HUES48 (cell line): ENCODE results near the gene NPS.

Source experiments
- H3K27ac ChIP-seq: one replicate; pipeline ENCODE4 v1.7.0; 2013; ENCODE audit warnings: low read depth, low read length, inconsistent platforms
- H3K27me3 ChIP-seq: 2 replicates; pipeline ENCODE4 v1.6.1; 2013; ENCODE audit warnings: mild to moderate bottlenecking, low read length; ENCODE audit not compliant: control insufficient read depth, insufficient read depth
- H3K36me3 ChIP-seq: 2 replicates; pipeline ENCODE4 v1.6.1; 2013; ENCODE audit warnings: low read length; ENCODE audit not compliant: control insufficient read depth, insufficient read depth
- H3K4me1 ChIP-seq: 2 replicates; pipeline ENCODE4 v1.6.1; 2013; ENCODE audit warnings: mild to moderate bottlenecking, low read length; ENCODE audit not compliant: control insufficient read depth, insufficient read depth
- H3K4me3 ChIP-seq: 2 replicates; pipeline ENCODE4 v1.5.1; 2013; ENCODE audit warnings: mild to moderate bottlenecking, low read depth, low read length
- H3K9ac ChIP-seq: 2 replicates; pipeline ENCODE4 v1.6.1; 2013; ENCODE audit warnings: mild to moderate bottlenecking, low read depth, low read length, moderate library complexity
- H3K9me3 ChIP-seq: 2 replicates; pipeline ENCODE4 v1.6.1; 2013; ENCODE audit warnings: low read length; ENCODE audit not compliant: control insufficient read depth, insufficient read depth

Gene NPS, protein sequence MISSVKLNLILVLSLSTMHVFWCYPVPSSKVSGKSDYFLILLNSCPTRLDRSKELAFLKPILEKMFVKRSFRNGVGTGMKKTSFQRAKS

DNA sequence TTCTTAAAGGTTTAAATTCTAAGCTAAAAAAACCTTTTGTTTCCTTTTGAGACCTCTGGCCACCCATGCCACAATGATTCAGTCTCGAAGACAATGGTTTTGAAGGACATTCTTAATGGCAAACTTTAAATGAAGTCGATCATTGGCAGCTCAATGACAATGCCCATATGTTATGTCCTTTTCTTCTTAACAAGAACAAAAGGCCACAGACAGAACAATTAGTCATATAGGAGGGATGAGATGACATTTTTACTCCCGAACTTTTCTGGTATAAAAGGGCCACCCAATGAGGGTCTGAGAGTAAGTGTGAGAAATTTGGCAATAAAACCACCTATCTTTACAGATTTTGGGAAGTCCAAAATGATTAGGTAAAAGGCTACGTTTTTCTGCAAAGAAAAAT, at the start of gene NPS:
Gene NPS (plus strand): TSS at position 301 of the 400 bp plus-strand sequence. CDS start 60 bp downstream, at position 361.
- Histone ChIP-seq H3K9ac (no peak within 1 kb of the TSS), H3K27me3 (no peaks in the 10 kb centered on the region), H3K4me3 (no peak within 1 kb of the TSS), H3K9me3 (peaks cover 3% of the 10 kb centered on the region; the same call in 1 of the 2 replicates), H3K27ac (no peak within 1 kb of the TSS), H3K4me1 (no peaks in the 10 kb centered on the region), H3K36me3 (no peaks in the 10 kb centered on the region)

DNA sequence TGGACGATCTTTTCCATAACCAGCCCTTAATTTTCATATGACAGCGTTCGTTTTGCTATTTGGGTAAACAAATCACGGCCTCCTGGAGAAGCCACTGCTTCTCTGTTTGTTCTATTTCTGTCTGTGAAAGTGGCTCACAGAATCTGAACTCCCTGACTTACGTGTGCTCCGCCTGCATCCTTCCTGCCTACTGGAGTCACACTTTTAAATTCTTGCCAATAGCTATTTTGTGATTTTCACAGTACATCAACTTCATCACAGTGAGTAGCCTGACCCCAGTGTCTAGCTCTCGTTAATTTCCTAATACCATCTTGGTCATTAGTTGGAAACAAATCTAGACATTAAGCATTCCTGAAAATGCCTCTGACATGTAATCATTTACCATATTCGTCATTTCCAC, 49.0 kb upstream of the NPS start:
- H3K9me3 ChIP-seq = no peaks in the 10 kb centered on the region
- H3K36me3 ChIP-seq = no peaks in the 10 kb centered on the region
- no peaks in the 10 kb centered on the region for H3K27me3 ChIP-seq
- H3K4me1 ChIP-seq = no peaks in the 10 kb centered on the region
- no peak overlapping the region for H3K4me3 ChIP-seq
- no peak overlapping the region for H3K9ac ChIP-seq
- H3K27ac ChIP-seq = no peak overlapping the region

DNA sequence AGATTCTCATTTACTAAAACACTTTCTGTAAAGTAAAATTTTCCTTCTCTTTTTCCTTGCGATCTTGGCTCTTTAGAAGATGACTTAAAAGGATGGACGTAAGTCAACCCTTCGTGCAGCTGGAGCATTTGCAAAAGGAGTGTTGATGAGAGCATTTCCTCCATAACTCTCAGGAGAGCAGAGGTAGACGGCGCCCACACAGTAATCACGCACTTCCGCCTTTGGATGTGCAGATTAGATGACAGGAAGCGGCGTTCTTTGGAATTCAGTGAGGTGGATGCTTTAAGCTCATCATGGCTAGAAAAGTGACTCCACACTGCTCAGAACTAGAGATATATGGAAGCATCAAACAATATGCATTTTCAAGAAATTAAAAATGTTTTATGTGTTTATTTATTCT, 43.0 kb upstream of the NPS start:
- no peak overlapping the region for H3K27ac ChIP-seq
- H3K9ac ChIP-seq = no peak overlapping the region
- H3K9me3 ChIP-seq = no peaks in the 10 kb centered on the region
- no peaks in the 10 kb centered on the region for H3K36me3 ChIP-seq
- no peaks in the 10 kb centered on the region for H3K27me3 ChIP-seq
- no peaks in the 10 kb centered on the region; the same call in 1 of the 2 replicates for H3K4me1 ChIP-seq
- H3K4me3 ChIP-seq = no peak overlapping the region

DNA sequence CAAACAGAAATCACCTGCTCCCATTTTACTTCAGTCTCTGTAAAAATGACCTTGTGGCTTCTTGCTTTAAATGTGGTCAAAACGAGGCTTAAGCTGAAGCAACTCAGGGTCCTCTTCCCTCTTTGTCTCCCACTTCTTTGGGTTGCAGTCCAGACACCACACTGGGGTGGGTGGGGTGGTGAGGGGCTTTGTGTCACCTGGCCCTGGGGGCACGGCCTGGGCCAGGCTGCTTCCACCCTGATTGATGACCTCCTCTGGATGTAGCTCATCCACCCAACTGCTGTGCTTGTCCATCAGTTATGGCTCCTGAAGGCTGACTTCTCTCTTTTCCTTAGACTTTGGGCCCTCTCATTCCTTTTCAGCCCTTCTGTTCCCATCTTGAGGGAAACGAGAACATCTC, 26.8 kb upstream of the NPS start:
- Histone ChIP-seq H3K4me1 (no peaks in the 10 kb centered on the region), H3K27me3 (no peaks in the 10 kb centered on the region), H3K9ac (no peak overlapping the region), H3K4me3 (no peak overlapping the region), H3K36me3 (no peaks in the 10 kb centered on the region), H3K27ac (no peak overlapping the region), H3K9me3 (no peaks in the 10 kb centered on the region)

DNA sequence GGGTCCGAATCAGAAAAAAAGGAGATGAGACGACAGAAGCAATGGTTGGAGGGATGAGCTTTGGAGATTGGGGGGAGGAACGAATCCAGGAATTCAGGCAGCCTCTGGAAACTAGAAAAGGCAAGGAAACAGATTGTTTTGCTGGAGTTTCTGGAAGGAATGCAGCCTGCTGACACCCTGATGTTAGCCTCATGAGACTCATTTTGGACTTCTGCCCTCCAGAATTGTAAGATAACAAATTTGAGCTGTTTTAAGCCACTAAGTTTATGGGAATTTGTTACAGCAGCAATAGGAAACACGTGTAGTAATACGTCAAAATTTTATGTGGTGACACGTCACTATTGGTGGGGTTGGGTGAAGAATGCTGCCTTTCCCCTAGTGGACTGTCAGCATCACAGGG, 25.6 kb upstream of the NPS start:
- Histone ChIP-seq H3K27me3 (no peaks in the 10 kb centered on the region), H3K27ac (no peak overlapping the region), H3K9me3 (no peaks in the 10 kb centered on the region), H3K9ac (no peak overlapping the region), H3K4me3 (no peak overlapping the region), H3K36me3 (no peaks in the 10 kb centered on the region), H3K4me1 (no peaks in the 10 kb centered on the region)

DNA sequence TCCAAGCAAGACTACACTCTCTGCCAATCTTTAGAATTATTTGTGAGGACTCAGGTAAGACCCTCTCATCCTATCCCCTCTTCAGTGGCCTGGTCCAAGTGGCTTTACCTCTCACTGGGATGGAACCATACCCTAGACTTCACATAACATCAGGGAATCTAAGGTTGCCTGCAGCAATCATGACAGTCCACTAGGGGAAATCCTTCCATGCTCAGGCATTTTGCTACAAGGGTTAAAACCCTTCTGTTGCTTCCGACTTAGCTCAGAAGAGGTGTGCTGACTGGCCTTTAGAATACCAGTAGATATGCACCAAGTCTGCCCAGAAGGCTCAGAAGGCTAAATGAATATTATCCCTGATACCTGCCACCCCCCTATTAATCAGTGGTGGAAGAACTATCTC, 24.9 kb upstream of the NPS start:
- Histone ChIP-seq H3K36me3 (no peaks in the 10 kb centered on the region), H3K27ac (no peak overlapping the region), H3K9ac (no peak overlapping the region), H3K4me1 (no peaks in the 10 kb centered on the region), H3K27me3 (no peaks in the 10 kb centered on the region), H3K4me3 (no peak overlapping the region), H3K9me3 (no peaks in the 10 kb centered on the region)

DNA sequence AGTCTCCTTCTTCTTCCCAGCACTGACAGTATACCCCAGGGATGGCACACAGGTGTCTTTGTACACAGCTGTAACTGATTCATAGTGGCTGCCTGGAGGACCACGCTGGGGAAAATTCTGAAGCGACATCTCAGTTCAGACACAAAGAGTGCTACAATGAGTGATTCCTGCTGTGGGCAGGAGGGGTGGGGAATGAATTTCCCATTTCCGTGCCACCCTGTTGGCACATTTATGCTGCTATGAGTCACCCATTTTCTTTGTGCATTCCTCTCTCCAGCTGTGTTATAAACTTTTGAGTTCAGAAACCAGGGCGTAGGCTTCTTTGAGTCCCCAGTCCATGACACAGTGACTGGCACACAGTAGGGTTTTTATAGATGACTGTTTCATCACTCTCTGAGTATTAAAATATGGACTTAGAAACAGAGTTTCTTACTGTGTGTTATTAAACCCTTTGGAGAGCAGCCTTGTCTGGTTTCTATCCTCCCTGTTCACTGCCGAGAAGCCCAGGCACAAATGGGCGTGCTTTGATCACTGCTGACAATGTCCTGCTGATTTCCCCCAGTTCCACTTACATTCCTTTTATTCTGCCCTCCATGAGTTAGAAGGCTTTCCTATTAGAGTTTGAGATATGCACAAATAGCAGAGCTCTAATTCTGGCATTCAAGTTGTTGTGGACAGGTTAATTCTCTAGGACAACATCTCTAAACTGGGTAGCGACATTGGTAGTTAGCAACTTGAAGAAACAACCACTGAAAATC, 24.0 kb upstream of the NPS start:
- no peaks in the 10 kb centered on the region for H3K27me3 ChIP-seq
- no peaks in the 10 kb centered on the region for H3K9me3 ChIP-seq
- no peak overlapping the region for H3K27ac ChIP-seq
- H3K9ac ChIP-seq = no peak overlapping the region
- no peak overlapping the region for H3K4me3 ChIP-seq
- H3K4me1 ChIP-seq = no peaks in the 10 kb centered on the region
- H3K36me3 ChIP-seq = no peaks in the 10 kb centered on the region

DNA sequence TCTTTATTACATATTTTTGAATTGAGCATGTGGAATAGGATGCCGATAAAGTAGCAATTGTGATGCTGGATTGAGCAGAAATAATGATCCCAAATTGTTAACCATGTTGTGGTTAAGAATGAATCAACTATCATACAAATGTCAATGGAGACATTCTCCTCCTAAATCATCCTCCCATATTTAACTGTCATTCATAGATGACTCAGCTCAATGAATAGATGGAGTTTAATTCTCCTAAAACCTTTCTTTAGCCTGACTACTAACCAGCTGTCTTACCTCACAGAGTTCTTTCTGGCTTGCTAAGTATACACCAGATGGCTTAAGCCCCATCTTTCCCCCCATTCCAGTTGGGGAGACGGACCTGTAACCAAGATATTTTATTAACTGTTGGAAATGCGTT, 23.4 kb upstream of the NPS start:
- H3K27me3 ChIP-seq = no peaks in the 10 kb centered on the region
- H3K9ac ChIP-seq = no peak overlapping the region
- H3K36me3 ChIP-seq = no peaks in the 10 kb centered on the region
- H3K9me3 ChIP-seq = no peaks in the 10 kb centered on the region
- no peak overlapping the region for H3K27ac ChIP-seq
- no peak overlapping the region for H3K4me3 ChIP-seq
- no peaks in the 10 kb centered on the region for H3K4me1 ChIP-seq

DNA sequence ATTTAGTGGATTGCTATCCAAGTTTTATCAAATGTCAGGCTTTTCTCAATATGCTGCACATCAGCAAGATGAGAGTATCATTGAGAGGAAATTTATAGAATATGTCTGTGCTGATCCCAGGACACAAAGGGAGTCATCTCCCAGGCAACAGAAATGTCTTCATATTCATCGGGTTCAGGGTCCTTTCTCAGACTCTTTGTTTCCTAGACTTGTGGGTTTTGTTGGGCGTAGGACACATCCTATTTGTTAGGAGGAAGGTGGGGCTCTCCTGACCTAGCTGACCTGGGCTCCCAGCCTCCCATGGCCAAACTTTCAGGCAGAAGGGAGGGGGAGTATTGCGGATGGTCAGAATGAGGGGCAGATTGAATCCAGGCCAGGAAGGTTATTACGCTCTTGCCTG, 22.9 kb upstream of the NPS start:
- no peak overlapping the region for H3K4me3 ChIP-seq
- H3K27me3 ChIP-seq = no peaks in the 10 kb centered on the region
- no peaks in the 10 kb centered on the region for H3K4me1 ChIP-seq
- no peaks in the 10 kb centered on the region for H3K9me3 ChIP-seq
- no peak overlapping the region for H3K27ac ChIP-seq
- H3K9ac ChIP-seq = no peak overlapping the region
- H3K36me3 ChIP-seq = no peaks in the 10 kb centered on the region

DNA sequence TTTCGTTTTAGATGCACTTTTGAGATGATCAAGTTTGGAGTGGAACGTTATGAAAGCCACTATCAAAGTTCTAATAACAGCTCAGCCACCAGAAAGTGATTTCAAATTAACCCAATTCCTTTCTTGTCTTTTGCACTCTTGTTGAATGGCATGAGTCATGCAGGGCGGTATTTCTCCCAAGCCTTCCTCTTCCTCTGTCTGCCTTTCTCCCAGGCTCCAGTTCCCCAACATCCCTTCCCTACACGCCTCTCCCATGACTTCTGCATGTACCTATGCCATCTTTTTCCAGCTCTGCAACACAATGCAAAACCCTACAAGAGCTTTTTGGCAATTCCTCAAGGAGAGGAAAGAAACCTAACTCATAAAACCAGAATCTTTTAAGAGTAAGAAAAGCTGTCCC, 21.8 kb upstream of the NPS start:
- no peak overlapping the region for H3K27ac ChIP-seq
- H3K27me3 ChIP-seq = no peaks in the 10 kb centered on the region
- no peaks in the 10 kb centered on the region for H3K36me3 ChIP-seq
- H3K4me1 ChIP-seq = no peaks in the 10 kb centered on the region
- H3K9me3 ChIP-seq = no peaks in the 10 kb centered on the region
- no peak overlapping the region for H3K4me3 ChIP-seq
- no peak overlapping the region for H3K9ac ChIP-seq

DNA sequence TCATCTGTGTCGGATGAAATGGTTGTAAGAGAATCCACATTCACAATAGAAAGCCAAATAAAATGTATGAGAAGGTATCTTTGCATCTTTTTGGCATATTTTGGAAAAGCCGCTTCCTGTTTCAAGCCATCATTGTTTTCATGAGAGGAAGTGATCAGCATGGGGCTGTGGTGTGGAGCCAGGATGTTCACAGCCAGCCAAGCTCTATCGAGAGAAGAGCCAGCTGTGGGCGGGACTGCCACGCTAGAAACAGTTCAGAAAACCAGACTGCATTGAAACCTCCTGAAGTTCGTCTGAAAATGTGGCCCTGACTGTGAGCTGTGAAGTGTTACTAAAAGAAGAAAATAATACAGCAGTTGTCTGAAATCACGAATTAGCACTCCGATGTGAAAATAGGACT, 21.2 kb upstream of the NPS start:
- Histone ChIP-seq H3K9ac (no peak overlapping the region), H3K4me1 (no peaks in the 10 kb centered on the region), H3K27me3 (no peaks in the 10 kb centered on the region), H3K9me3 (no peaks in the 10 kb centered on the region), H3K36me3 (no peaks in the 10 kb centered on the region), H3K4me3 (no peak overlapping the region), H3K27ac (no peak overlapping the region)
